K562 (cell line): ENCODE data around the gene PLSCR5. TPM values are rescaled to one million over a fixed set of nuclear protein-coding genes. Genes with fewer than 3 reads are reported as not detected.

Experiments
- ATAC-seq: fragments of 200-7000 bp; cut with Tn5 transposase; 3 replicates; pipeline ENCODE4 v1.9.1; 2020; ENCODE audit warnings: moderate library complexity
- BruUV-seq: library from RNA; stranded (reverse); fragments of 400-500 nt; replicated peaks from 2 replicates; lab custom pipeline; 2021; lab: Mats Ljungman, UMichigan
- CTCF ChIA-PET: fragments of 300-600 bp; formaldehyde crosslinking; extraction: SDS; loops from one replicate; lab custom pipeline; 2021; ENCODE audit warnings: low intra/inter-chr PET ratio; lab: Yijun Ruan, JAX
- POLR2A ChIA-PET: fragments of 300-600, 350-650 bp; sonication (Branson Sonifier 250); formaldehyde crosslinking; extraction: SDS; loops from one replicate; lab custom pipeline; 2021; ENCODE audit warnings: antibody characterized with exemption, inconsistent platforms; lab: Yijun Ruan, JAX
- DNase-seq, 4 experiments: peaks; one replicate each; pipeline versions ENCODE4 v3.0.0 to v3.0.0-alpha.2; 2011 to 2018; ENCODE audit warnings: low spot score in 3 of 4, mixed read lengths in 3 of 4; ENCODE audit errors: extremely low read depth in 1 of 4
- FAIRE-seq: peaks from 2 replicates; lab custom pipeline; 2011; peaks lifted over from hg19 to GRCh38; lab: Jason Lieb, UNC
- H2AFZ ChIP-seq: 2 replicates; pipeline ENCODE4 v1.6.0; 2011; ENCODE audit warnings: low read depth, low read length, control low read depth, inconsistent platforms
- H3K27ac ChIP-seq: fragments of 200-600 bp; 3 replicates; pipeline ENCODE4 v1.8.0; 2011; ENCODE audit warnings: low read depth, mild to moderate bottlenecking, control low read depth, inconsistent platforms, low read length, moderate library complexity, mixed read lengths; ENCODE audit errors: extremely low read depth
- H3K27me3 ChIP-seq, 2 experiments: fragments of 300-600 bp in 1 of 2; 2 replicates in 1 of 2; 3 replicates in 1 of 2; pipeline versions ENCODE4 v1.6.0 to v1.8.0; 2011; ENCODE audit warnings: inconsistent platforms in 2 of 2, low read length in 2 of 2, mild to moderate bottlenecking in 1 of 2, mixed read lengths in 1 of 2, moderate library complexity in 1 of 2; ENCODE audit not compliant: control insufficient read depth in 2 of 2, insufficient read depth in 2 of 2
- H3K36me3 ChIP-seq: fragments of 300-600 bp; 3 replicates; pipeline ENCODE4 v1.8.0; 2011; ENCODE audit warnings: mild to moderate bottlenecking, low read length, inconsistent platforms; ENCODE audit not compliant: control insufficient read depth, insufficient read depth
- H3K4me1 ChIP-seq, 2 experiments: fragments of 200-600 bp in 1 of 2; replicated peaks in 1 of 2; 2 replicates in 1 of 2; 3 replicates in 1 of 2; pipeline versions ENCODE4 v1.5.1 to v1.8.0; 2011; ENCODE audit warnings: inconsistent platforms in 2 of 2, low read length in 2 of 2, mild to moderate bottlenecking in 1 of 2, mixed read lengths in 1 of 2, moderate library complexity in 1 of 2; ENCODE audit not compliant: control insufficient read depth in 2 of 2, insufficient read depth in 2 of 2
- H3K4me2 ChIP-seq: 2 replicates; pipeline ENCODE4 v1.6.1; 2011; ENCODE audit warnings: low read length, control low read depth, inconsistent platforms, mixed read lengths; ENCODE audit not compliant: insufficient read depth
- H3K4me3 ChIP-seq: fragments of 200-600 bp; sonication (generic), shearing (Covaris generic); 2 replicates; pipeline ENCODE4 v1.5.1; 2016; ENCODE audit warnings: control low read depth, inconsistent platforms
- H3K79me2 ChIP-seq: fragments of 200-600 bp; 3 replicates; pipeline ENCODE4 v1.8.0; 2011; ENCODE audit warnings: low read length, inconsistent platforms; ENCODE audit not compliant: control insufficient read depth, insufficient read depth
- H3K9ac ChIP-seq, 2 experiments: 2 replicates each; pipeline versions ENCODE4 v1.6.0 to v1.6.1; 2011; ENCODE audit warnings: low read depth in 2 of 2, low read length in 2 of 2, control low read depth in 1 of 2, inconsistent platforms in 1 of 2, mild to moderate bottlenecking in 1 of 2, mixed read lengths in 1 of 2; ENCODE audit not compliant: insufficient read depth in 1 of 2
- H3K9me1 ChIP-seq: one replicate; pipeline ENCODE4 v1.6.0; 2011; ENCODE audit warnings: inconsistent platforms, mild to moderate bottlenecking, low read length, moderate library complexity; ENCODE audit not compliant: control insufficient read depth, insufficient read depth
- H3K9me3 ChIP-seq: replicated peaks from 2 replicates; pipeline ENCODE4 v1.5.1; 2011; ENCODE audit warnings: low read depth, low read length, inconsistent platforms; ENCODE audit not compliant: control insufficient read depth, insufficient read depth
- H4K20me1 ChIP-seq: replicated peaks from 2 replicates; pipeline ENCODE4 v1.6.1; 2011; ENCODE audit warnings: low read length, inconsistent platforms, mixed read lengths; ENCODE audit not compliant: control insufficient read depth, insufficient read depth
- EP300 ChIP-seq: IDR thresholded peaks from 2 replicates; pipeline ENCODE4 v1.6.1; 2012; ENCODE audit warnings: low read length, improper control_type of control experiment
- POLR2G ChIP-seq: fragments of 200-400 bp; formaldehyde crosslinking; IDR thresholded peaks from 2 replicates; pipeline ENCODE4 v1.6.1; 2017; ENCODE audit warnings: low read depth, mild to moderate bottlenecking, antibody characterized with exemption, low read length, moderate library complexity
- PYGO2 ChIP-seq: fragments of 450-650 bp; IDR thresholded peaks from 2 replicates; pipeline ENCODE4 v1.6.1; 2016; ENCODE audit warnings: mild to moderate bottlenecking, missing genetic modification characterization, moderate library complexity, missing compliant biosample characterization
- TRIM24 ChIP-seq, 2 experiments: fragments of 450-650 bp; IDR thresholded peaks; 2 replicates each; pipeline ENCODE4 v1.6.1; 2016
- ZFP30 ChIP-seq: fragments of 250-450 bp; sonication (Bioruptor Pico); IDR thresholded peaks from 2 replicates; pipeline ENCODE4 v1.8.0; 2022; ENCODE audit warnings: moderate library complexity, mild to moderate bottlenecking, inconsistent platforms, borderline replicate concordance
- ZNF282 ChIP-seq: sonication (generic); formaldehyde crosslinking; IDR thresholded peaks from 2 replicates; pipeline ENCODE4 v1.8.1; 2023; ENCODE audit warnings: missing genetic modification reagents
- WGBS: fragments of 100-300 bp; shearing (Covaris generic); methylation state at CpG from one replicate; pipeline ENCODE4 v1.1.6; 2016; ENCODE audit warnings: low coverage, mixed read lengths; ENCODE audit not compliant: insufficient coverage; ENCODE audit errors: missing lambda C conversion rate; 5-methylcytosine and 5-hydroxymethylcytosine counted together
- in situ Hi-C: fragments of 300-500 bp; cut with MboI; formaldehyde crosslinking; loops from 4 replicates; pipeline ENCODE4 v1.15.0; 2018; ENCODE audit warnings: inconsistent platforms, mixed read lengths
- intact Hi-C: fragments of 100-400 bp; cut with micrococcal nuclease; formaldehyde crosslinking; loops from 2 replicates; pipeline ENCODE4 v1.14.2; 2022
- polyA plus RNA-seq, 8 experiments: library from polyadenylated mRNA; depleted of rRNA in 4 of 8; stranded (reverse) in 5 of 8; unstranded in 3 of 8; fragments of >200 nt; fragmentation: Nextera tagmentation in 2 of 8; fragmentation: Illumina TruSeq in 1 of 8; extraction: Ambion mirVana in 2 of 8; extraction: Trizol in 1 of 8; gene quantifications; 2 replicates each; pipeline versions ENCODE4 v1.2.1 to v1.2.3, GENCODE V29; 2011 to 2014; ENCODE audit warnings: inconsistent platforms in 1 of 8, missing spikeins in 1 of 8
- total RNA-seq, 7 experiments: library from RNA; depleted of rRNA in 6 of 7; stranded (reverse); fragments of >200 nt in 6 of 7; fragmentation: Illumina TruSeq in 2 of 7; extraction: Trizol in 2 of 7; gene quantifications; 2 replicates each; pipeline versions ENCODE4 v1.2.1 to v1.2.3, GENCODE V29; 2011 to 2021; ENCODE audit warnings: low replicate concordance in 1 of 7
- TF ChIP-seq, protein P1 (sequence below): sonication (generic); formaldehyde crosslinking; IDR thresholded peaks from 2 replicates; pipeline ENCODE4 v1.8.0; 2022; ENCODE audit warnings: mild to moderate bottlenecking, missing genetic modification reagents
- TF ChIP-seq, protein P2 (sequence below), 2 experiments: fragments of 450-650 bp; formaldehyde crosslinking in 1 of 2; IDR thresholded peaks; 2 replicates each; pipeline versions ENCODE4 v1.4.0 to v1.6.1; 2014 to 2020; ENCODE audit warnings: mild to moderate bottlenecking in 2 of 2, borderline replicate concordance in 1 of 2, low read depth in 1 of 2
- TF ChIP-seq, protein P3 (sequence below): fragments of 450-650 bp; formaldehyde crosslinking; IDR thresholded peaks from 2 replicates; pipeline ENCODE4 v1.4.0; 2022; ENCODE audit warnings: mild to moderate bottlenecking, moderate library complexity

Gene PLSCR5
- total and polyA plus RNA-seq, 9 of the 15 experiments (the other 6 are each of a cell fraction or from before 2014, with no cell fraction given): not detected

DNA sequence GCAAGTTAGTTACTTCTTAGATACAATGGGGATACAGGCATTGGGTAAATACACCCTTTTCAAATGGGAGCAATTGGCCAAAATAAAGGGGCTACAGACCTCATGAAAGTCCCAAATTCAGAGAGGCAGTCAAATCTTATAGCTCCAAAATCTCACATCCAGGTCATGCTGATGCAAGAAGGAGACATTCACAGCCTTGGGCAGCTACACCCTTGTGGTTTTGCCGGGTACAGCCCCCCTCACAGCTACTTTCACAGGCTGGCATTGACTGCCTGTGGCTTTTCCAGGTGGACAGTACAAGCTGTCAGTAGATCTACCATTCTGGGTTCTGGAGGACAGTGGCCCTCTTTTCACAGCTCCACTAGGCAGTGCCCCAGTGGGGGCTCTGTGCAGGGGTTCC, 43.3 kb downstream of the PLSCR5 start:
- BruUV-seq: no TSS peak
- H3K9me3 ChIP-seq: no peaks in the 10 kb centered on the region
- ATAC-seq (peak; percentile 79), DNase-seq (no peak), FAIRE-seq (no peak)
- 0% methylated on average over 1 of the region's 1 CpG for WGBS
- H3K36me3 ChIP-seq: no peaks in the 10 kb centered on the region
- no peaks in the 10 kb centered on the region for H4K20me1 ChIP-seq
- ChIA-PET POLR2A (interaction anchor here (1.9 kb wide), 1 partner anchor 9 kb away, joined by 8 read pairs; no protein-coding TSS in a partner anchor), CTCF (no interaction called here)
- H3K79me2 ChIP-seq: no peaks in the 10 kb centered on the region
- no peak overlapping the region for H2AFZ ChIP-seq
- H3K9me1 ChIP-seq: no peaks in the 10 kb centered on the region
- H3K4me1 ChIP-seq: no peaks in the 10 kb centered on the region; a peak in 1 of 5 replicates
- no peak overlapping the region for H3K9ac ChIP-seq
- in situ Hi-C loops (no loop called here), intact Hi-C loops (no loop called here)
- no peak overlapping the region for H3K4me3 ChIP-seq
- H3K27me3 ChIP-seq: no peaks in the 10 kb centered on the region
- no peak overlapping the region for H3K4me2 ChIP-seq
- H3K27ac ChIP-seq: no peak overlapping the region
- TF ChIP-seq, protein P1, sequence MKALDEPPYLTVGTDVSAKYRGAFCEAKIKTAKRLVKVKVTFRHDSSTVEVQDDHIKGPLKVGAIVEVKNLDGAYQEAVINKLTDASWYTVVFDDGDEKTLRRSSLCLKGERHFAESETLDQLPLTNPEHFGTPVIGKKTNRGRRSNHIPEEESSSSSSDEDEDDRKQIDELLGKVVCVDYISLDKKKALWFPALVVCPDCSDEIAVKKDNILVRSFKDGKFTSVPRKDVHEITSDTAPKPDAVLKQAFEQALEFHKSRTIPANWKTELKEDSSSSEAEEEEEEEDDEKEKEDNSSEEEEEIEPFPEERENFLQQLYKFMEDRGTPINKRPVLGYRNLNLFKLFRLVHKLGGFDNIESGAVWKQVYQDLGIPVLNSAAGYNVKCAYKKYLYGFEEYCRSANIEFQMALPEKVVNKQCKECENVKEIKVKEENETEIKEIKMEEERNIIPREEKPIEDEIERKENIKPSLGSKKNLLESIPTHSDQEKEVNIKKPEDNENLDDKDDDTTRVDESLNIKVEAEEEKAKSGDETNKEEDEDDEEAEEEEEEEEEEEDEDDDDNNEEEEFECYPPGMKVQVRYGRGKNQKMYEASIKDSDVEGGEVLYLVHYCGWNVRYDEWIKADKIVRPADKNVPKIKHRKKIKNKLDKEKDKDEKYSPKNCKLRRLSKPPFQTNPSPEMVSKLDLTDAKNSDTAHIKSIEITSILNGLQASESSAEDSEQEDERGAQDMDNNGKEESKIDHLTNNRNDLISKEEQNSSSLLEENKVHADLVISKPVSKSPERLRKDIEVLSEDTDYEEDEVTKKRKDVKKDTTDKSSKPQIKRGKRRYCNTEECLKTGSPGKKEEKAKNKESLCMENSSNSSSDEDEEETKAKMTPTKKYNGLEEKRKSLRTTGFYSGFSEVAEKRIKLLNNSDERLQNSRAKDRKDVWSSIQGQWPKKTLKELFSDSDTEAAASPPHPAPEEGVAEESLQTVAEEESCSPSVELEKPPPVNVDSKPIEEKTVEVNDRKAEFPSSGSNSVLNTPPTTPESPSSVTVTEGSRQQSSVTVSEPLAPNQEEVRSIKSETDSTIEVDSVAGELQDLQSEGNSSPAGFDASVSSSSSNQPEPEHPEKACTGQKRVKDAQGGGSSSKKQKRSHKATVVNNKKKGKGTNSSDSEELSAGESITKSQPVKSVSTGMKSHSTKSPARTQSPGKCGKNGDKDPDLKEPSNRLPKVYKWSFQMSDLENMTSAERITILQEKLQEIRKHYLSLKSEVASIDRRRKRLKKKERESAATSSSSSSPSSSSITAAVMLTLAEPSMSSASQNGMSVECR (CRISPR knock-in tag): no peak
- TF ChIP-seq ZFP30 (CRISPR knock-in tag) (no peak), TRIM24 (IDR thresholded peaks at IDR 0.05) (peak; percentile 81 to 84; a peak in 2 of 4 replicates), POLR2G (no peak), EP300 (no peak), ZNF282 (CRISPR knock-in tag) (no peak), PYGO2 (no peak)
- TF ChIP-seq, protein P2, sequence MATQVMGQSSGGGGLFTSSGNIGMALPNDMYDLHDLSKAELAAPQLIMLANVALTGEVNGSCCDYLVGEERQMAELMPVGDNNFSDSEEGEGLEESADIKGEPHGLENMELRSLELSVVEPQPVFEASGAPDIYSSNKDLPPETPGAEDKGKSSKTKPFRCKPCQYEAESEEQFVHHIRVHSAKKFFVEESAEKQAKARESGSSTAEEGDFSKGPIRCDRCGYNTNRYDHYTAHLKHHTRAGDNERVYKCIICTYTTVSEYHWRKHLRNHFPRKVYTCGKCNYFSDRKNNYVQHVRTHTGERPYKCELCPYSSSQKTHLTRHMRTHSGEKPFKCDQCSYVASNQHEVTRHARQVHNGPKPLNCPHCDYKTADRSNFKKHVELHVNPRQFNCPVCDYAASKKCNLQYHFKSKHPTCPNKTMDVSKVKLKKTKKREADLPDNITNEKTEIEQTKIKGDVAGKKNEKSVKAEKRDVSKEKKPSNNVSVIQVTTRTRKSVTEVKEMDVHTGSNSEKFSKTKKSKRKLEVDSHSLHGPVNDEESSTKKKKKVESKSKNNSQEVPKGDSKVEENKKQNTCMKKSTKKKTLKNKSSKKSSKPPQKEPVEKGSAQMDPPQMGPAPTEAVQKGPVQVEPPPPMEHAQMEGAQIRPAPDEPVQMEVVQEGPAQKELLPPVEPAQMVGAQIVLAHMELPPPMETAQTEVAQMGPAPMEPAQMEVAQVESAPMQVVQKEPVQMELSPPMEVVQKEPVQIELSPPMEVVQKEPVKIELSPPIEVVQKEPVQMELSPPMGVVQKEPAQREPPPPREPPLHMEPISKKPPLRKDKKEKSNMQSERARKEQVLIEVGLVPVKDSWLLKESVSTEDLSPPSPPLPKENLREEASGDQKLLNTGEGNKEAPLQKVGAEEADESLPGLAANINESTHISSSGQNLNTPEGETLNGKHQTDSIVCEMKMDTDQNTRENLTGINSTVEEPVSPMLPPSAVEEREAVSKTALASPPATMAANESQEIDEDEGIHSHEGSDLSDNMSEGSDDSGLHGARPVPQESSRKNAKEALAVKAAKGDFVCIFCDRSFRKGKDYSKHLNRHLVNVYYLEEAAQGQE (IDR thresholded peaks at IDR 0.05; ENCODE audit: borderline replicate concordance): no peak
- TF ChIP-seq, protein P2 (CRISPR knock-in tag; IDR thresholded peaks at IDR 0.05; ENCODE audit: low read depth): no peak
- TF ChIP-seq, protein P3, sequence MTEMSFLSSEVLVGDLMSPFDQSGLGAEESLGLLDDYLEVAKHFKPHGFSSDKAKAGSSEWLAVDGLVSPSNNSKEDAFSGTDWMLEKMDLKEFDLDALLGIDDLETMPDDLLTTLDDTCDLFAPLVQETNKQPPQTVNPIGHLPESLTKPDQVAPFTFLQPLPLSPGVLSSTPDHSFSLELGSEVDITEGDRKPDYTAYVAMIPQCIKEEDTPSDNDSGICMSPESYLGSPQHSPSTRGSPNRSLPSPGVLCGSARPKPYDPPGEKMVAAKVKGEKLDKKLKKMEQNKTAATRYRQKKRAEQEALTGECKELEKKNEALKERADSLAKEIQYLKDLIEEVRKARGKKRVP: peak; percentile 58; the same call in 1 of the 2 replicates
